GM19239 (cell line): Measurements from ENCODE around the gene SLC9A9.

Experiments
- DNase-seq: peaks from one replicate; pipeline ENCODE4 v3.0.0; 2011; ENCODE audit warnings: low spot score; ENCODE audit not compliant: insufficient read length
- FAIRE-seq: peaks from 2 replicates; lab custom pipeline; 2011; peaks lifted over from hg19 to GRCh38; lab: Jason Lieb, UNC

The SLC9A9 gene

GRCh38 chr3:143484846-143485512 is 363.3 kb downstream of the SLC9A9 start:
- DNase-seq = no peak
- FAIRE-seq = no peak

- DNase-seq = no peak
- FAIRE-seq = no peak
Measured at GRCh38 chr3:143483214-143483613, 365.1 kb downstream of the SLC9A9 start.

GRCh38 chr3:143482106-143483088 is 365.9 kb downstream of the SLC9A9 start:
- no peak for FAIRE-seq
- no peak for DNase-seq

- DNase-seq (no peak), FAIRE-seq (no peak)
Measured at GRCh38 chr3:143480344-143480743, 367.9 kb downstream of the SLC9A9 start.

GRCh38 chr3:143479727-143480126 is 368.5 kb downstream of the SLC9A9 start:
- DNase-seq = no peak
- no peak for FAIRE-seq

- FAIRE-seq = no peak
Measured at GRCh38 chr3:143478115-143478693, 370.1 kb downstream of the SLC9A9 start.

GRCh38 chr3:143476965-143477640 is 371.2 kb downstream of the SLC9A9 start:
- DNase-seq (no peak), FAIRE-seq (no peak)

More at GRCh38 chr3:143478115-143478693, 370.1 kb downstream of the SLC9A9 start:
- DNase-seq = no peak

- FAIRE-seq (no peak), DNase-seq (no peak)
Measured at GRCh38 chr3:143475981-143476380, 372.3 kb downstream of the SLC9A9 start.

- DNase-seq (no peak), FAIRE-seq (no peak)
Measured at GRCh38 chr3:143472731-143473523, 375.3 kb downstream of the SLC9A9 start.

- FAIRE-seq = no peak
- no peak for DNase-seq
Measured at GRCh38 chr3:143471705-143472104, 376.6 kb downstream of the SLC9A9 start.

GRCh38 chr3:143469159-143469558 is 379.1 kb downstream of the SLC9A9 start:
- DNase-seq (no peak), FAIRE-seq (no peak)

- FAIRE-seq (no peak), DNase-seq (no peak)
Measured at GRCh38 chr3:143465666-143466065, 382.6 kb downstream of the SLC9A9 start.

- FAIRE-seq (no peak), DNase-seq (no peak)
Measured at GRCh38 chr3:143464850-143465249, 383.4 kb downstream of the SLC9A9 start.

GRCh38 chr3:143455480-143455879 is 392.8 kb downstream of the SLC9A9 start:
- DNase-seq (no peak), FAIRE-seq (no peak)

GRCh38 chr3:143450632-143451031 is 397.6 kb downstream of the SLC9A9 start:
- FAIRE-seq (no peak), DNase-seq (no peak)

GRCh38 chr3:143447491-143447890 is 400.8 kb downstream of the SLC9A9 start:
- DNase-seq (no peak), FAIRE-seq (no peak)

- DNase-seq (no peak), FAIRE-seq (peak; percentile 78)
Measured at GRCh38 chr3:143445118-143445517, 403.1 kb downstream of the SLC9A9 start.

GRCh38 chr3:143443851-143444331 is 404.4 kb downstream of the SLC9A9 start:
- FAIRE-seq (peak; percentile 28), DNase-seq (no peak)

GRCh38 chr3:143442814-143443447 is 405.3 kb downstream of the SLC9A9 start:
- no peak for FAIRE-seq

More at GRCh38 chr3:143442814-143443447, 405.3 kb downstream of the SLC9A9 start:
- DNase-seq = no peak
